GM21390 (cell line): Measurements from ENCODE around the gene AVPR2.

Experiments
- ATAC-seq: cut with Tn5 transposase; IDR thresholded peaks from one replicate; pipeline ENCODE4 v1.9.1; 2021; ENCODE audit not compliant: unreplicated experiment

AVPR2 gene

DNA sequence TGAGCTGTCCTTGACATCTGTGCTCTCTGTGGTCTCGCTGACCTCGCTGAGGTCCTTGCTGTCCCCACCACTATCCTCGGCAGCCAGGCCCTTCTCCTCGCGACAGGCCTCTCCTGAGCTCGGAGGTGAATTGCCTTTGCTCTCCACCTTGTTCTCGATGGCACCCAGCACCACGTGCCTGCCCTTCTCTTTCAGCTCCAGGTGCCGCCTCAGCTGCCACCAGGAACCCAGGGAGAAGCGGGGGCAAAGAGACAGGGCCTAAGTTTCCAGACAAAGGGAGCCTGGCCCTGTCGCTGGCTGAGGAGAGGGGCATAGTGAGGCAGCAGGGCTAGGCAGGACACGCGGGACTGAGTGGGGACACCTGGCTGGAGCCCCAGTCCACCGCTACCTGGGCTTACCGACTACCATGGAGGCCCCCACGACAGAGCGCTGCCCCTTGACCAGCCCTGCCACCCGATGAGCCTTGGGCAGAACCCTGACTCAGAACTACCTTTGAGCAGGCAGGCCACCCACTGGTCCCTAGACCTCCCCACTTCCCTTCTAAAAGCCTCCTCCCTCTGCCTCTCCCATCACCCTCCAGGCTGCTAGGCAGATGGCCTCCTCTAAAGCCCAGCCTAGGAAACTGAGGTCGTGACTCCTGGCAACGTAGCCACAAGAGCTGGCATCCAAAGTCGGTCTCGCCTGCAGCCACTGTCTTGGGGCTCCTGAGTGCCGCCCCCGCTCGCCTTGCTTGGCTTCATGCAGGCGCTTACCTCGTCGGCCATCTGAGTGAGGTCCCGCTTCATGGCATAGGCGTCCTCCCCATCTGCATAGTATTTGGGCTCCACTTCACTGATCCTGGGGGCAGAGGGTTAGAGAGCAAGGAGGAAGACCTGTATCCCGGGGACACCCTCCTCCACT lies 25.8 kb downstream of the AVPR2 start:
- no peak for ATAC-seq

DNA sequence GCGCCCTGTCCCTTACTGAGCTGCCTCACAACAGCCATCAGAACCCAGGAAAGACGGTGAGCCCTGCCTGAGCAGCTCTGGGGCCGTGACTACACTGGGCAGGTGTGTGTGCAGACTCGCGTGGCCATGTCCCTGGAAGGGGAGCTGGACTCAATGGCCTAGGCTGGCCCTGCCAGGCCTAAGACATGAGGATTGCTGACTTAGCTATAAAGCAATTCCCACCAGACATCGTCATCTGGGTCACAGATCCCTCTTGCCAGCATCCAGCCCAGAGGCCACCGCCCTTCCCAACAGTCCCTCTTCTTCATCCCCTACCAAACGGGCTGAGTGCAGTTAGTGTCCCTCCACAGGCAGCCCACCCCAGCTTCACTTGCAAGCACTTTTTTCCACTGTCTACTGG lies 26.7 kb downstream of the AVPR2 start:
- ATAC-seq = no peak

DNA sequence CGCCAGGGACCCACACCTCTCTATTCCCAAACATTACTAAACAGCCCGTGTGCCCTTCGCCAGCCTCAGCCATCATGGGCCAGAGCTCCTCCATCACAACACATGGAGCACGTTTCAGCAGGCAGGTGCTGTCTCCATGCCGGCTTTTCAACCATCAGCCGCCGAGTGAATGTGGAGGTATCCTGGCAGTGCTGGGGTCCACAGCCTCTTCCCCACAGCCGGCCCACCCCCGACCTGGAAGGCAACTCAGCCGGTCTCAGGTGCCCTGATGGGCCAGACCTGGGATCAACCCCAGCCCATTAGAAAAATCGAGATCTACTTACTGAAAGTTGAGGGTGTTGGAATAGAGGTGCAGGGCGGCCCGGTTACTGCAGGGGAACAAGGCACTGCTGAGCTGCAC lies 27.3 kb downstream of the AVPR2 start:
- ATAC-seq = no peak

DNA sequence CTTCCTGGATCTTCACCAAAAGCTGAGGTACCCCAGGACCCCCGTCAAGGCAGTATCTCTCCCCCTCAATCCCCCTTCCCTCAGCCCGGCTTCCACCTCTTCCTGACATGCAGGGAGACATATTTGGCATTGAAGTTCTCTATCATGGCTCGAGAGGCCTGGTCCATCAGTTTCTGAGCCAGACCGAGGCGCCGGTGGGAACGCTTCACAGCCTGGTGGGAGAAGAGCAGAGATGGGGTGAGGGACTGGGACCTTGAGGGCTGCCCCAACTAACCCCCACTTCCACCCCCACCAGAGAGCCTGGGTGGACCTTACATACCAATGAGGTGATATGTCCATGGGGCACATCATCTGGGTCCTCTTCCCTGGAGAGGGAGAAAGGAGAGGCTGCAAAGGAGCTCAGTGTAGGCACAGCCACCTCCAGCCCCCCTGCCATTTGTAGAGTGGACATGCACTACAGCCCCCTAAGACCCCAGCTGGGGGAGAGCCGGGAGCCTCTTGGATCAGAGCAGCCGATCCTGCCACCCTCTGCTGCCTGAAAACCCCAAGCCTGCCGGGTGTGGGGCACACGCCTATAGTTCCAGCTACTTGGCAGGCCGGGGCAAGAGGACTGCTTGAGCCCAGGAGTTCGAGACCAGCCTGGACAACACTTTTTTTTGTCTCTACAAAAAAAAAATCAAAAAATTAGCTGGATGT lies 27.9 kb downstream of the AVPR2 start:
- no peak for ATAC-seq

DNA sequence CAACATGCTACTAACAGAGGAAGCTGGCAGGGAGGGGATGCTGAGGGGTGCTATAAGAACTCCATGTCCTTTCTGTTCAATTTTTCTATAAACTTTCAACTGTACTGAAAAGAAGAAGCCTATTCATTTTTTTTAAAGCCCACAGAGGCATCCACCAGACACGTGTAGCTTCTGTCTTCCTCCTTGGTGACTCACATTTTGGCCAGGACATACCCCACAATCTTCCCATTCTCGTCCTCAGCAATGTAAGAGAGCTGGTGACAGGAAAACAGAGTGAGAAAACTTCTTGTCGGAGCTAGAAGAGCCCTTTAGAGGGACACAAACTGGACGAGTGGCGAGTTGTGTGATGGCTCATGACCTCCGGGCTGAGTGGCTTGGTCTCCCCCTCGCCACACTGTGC lies 29.3 kb downstream of the AVPR2 start:
- ATAC-seq = no peak

DNA sequence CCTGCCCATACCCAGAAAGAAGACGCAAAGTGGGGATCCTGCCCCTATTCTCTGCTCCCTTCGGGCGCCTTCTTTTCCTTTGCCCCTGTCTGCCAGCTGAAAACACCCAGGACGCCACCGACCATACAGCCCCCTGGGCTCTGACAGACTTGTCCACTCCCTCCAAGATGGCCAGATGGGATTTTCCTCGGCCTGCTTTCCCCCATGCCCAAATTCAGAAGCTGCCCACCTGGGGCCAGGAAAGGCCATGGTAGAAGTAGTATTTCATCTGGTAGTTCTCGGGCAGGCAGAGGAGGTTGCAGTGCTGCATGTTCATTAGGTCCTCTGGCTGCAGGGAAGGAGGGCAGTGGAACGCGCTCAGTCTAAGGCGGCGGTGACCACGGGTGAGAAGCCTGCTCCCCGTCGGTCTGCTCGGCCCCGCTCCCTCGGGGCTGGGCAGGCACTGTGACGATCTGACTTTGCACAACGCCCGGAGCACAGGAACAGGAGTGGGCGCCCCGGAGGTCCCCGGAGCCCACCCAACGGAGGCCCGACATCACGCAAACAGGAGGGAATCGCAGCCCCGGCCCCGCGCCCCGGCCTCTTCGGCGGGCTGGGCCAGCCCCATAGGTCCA lies 29.8 kb downstream of the AVPR2 start:
- peak; percentile 18 for ATAC-seq

DNA sequence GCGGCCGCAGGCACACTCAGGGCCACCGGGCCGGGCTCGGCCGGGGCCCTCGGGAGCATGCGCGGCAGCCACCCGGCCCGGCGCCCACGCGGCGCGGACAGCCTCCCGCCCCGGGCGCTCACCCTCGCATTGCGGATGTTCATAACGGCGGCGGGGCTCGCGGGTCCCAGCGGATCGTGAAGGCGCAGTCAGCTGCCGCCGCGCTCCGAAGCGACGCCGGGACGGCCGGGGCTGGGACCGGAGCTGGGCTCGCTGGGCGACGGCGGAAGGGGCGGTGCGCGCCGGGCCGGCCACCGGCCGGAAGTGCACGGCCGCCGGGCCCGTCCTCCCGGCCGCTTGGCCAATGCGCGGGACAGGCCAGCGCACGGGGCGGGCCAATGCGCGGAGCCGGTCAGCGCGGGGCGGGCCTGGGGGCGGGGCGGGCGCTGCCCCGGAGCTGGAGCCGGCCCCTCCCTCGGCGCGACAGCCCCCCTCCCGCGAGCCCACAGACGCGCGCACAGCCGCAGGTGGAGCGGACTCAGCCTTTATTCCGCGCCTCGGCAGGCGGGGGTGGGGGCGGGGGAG lies 30.4 kb downstream of the AVPR2 start, which contains the start of gene NAA10:
TSS of gene NAA10 (minus strand) at position 276 of the 564 bp plus-strand sequence. CDS start at position 143, 133 bp downstream.
- peak; percentile 89 for ATAC-seq

DNA sequence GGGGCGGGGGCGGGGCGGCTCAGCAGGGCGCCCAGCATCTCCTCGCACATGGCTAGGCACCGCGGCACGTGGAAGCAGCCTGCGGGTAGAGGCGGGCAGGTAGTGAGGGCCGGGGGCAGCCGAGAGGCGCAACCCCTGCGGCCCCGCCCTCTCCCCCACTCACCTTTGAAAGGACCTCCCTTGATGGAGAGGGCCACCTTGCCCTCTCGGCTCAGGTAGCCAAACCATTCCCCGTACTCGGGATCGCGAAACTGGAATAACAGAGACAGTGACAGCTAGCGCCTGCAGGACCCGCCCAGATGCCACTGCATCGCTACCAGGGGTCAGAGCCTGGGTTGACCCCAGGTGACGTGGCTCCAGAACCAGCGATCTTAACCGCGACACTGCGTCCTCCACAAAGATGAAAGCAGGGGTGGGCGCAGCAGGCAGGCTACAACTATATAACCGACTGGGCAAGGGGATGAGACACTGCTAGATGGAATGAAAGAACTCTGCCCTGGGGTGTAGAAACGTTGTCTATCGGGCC lies 30.9 kb downstream of the AVPR2 start:
- ATAC-seq = peak; percentile 1

DNA sequence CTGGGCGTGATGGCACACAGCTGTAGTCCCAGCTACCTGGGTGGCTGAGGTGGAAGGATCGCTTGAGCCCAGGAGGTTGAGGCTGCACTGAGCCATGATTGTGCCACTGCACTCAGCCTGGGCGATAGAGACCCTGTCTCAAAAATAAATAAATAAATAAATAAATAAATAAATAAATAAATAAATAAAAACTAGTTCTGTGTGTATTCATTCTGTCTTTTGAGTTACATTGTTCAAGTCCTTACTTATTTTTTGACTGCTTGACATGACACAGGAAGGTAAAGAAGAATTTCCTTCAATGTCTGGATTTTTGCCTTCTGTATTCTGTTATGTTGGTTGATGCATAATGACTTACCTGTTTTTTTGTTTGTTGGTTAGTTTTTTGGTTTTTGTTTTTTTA lies 32.6 kb downstream of the AVPR2 start:
- no peak for ATAC-seq

DNA sequence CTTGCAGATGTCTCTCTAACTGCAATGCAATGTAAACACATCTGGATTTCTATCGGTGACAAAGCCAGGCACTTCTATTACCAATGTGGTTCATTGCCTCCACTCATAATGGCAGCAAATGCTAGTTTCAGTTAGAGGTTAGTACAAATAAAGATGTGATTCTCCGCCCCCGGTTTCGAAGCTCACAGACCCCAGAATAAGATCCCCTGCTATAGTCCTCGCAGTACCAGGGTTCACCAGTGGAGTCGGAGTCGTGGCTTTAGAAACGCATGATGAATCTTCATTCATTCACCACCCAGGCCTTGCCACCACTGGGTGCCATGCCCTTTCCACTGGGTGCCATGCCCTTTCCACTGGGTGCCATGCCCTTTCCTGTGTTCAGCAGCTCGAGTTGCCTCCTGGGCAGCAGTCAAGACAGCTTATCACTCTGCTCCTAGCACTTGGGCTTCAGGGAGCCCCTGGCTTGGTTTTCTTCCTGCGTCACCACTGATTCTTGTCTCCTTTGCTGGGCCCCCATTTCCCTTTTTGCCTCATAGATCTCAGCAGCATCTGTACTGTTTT lies 33.8 kb downstream of the AVPR2 start:
- ATAC-seq = no peak

DNA sequence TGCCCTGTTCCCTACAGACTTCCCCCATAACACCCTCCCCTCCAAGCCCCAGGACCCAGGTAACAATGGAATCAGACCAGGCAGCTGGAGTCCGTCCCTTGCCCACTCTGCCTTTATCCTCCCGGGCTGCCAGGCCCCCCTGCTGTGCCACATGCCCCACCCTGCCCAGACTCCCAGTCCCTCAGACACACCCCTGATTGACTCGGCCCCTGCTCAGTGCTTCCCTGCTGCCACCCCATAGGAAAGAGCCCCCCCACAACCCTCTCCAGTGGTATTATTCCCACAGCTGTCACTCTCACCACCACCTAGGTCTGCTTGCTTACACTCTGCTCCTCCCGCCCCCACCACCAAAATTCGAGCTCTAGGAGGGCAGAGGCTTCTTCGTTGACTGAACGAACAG lies 35.1 kb downstream of the AVPR2 start:
- no peak for ATAC-seq

DNA sequence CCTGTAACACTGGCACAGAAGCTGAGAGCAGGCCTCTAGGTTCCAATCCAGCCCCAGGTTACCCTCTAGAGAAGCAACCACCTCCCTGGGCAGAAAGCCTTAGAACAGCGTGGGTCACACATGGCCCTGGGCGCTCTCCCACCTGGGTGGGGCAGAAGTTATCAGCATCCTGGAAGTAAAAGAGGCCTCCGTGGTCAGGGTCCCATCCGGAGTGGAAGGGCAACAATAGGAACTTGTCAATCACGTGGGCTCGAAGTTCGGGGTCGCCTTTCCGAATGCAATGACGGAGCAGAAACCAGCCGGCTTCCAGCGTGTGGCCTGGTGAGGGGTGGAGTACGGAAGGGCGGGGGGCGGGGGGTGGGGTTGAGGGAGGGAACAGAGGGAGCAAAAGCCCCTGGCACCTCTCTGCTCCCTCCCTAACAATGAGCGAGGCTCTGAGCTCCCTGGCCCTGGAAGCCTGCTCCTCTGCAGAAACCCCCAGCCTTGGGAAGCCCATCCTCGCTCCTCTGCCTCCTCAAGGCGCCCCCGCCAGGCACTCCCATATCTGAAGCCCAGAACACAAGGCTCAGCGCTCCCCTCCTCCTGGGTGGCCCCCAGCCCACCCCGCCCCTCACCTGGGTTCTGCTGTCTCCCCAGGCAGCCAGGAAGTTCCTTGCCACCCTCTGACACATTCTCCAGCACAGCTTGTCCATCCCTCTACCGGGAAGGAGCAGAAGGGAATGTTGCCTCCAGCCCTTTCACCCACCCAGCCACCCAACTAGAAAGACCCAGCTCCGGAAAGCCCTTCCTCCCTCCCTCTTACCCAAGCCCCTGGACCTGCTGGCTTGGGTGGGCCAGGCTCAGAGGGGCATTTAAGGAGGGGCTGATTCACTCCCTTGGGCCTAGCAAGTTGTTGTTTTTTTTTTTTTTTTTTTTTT lies 37.1 kb downstream of the AVPR2 start:
- ATAC-seq = no peak

DNA sequence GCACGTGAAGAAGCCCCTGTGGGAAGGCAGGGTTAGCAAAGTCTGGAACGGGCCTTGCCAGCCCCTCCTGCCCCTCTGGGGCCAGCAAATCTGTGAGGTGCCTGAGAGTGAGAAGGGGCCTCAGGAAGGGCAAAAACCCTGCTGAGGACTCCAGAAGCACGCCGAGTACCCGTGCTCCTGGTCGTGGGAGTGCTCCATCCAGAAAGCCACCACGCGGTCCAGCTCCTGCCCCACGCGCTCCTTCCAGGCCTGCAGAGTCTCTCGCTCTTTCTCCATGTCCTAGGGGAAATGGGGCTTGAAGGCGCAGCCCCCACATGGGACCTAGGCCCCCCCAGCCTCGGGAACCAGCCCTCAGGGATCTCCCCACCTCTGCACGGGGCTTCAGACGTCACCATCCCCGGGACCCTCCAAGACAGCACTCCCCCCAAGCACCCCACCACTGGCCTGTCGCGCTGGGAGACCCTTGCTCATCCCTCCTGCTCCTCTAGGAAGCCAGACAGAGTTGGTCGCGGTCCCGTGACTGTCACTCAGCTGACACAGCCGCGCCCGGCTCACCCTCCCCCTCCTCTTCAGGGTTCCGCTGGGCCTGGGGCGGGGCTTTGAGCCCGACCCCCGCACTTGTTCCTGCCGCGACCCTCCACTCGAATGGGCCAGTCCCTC lies 39.8 kb downstream of the AVPR2 start, which contains the start of gene RENBP:
TSS of gene RENBP (minus strand) at position 504 of the 660 bp plus-strand sequence. CDS start at position 471, 33 bp downstream.
- ATAC-seq = no peak

DNA sequence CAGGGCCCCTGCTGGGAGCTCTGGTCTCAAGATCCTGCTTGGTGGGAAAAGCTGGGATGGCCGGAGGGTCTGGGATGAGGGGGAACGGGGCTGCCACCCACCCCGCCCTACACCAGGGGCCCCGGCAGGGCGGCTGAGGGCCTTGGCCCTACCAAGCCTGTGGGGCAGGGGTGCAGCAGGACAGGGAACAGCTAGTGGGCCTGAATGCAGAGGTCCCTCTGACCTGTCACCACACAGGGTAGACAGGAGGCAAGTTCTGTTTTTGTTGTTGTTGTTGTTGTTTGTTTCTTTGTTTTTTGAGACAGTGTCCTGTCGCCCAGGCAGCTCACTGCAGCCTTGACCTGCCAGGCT lies 40.3 kb downstream of the AVPR2 start:
- no peak for ATAC-seq

DNA sequence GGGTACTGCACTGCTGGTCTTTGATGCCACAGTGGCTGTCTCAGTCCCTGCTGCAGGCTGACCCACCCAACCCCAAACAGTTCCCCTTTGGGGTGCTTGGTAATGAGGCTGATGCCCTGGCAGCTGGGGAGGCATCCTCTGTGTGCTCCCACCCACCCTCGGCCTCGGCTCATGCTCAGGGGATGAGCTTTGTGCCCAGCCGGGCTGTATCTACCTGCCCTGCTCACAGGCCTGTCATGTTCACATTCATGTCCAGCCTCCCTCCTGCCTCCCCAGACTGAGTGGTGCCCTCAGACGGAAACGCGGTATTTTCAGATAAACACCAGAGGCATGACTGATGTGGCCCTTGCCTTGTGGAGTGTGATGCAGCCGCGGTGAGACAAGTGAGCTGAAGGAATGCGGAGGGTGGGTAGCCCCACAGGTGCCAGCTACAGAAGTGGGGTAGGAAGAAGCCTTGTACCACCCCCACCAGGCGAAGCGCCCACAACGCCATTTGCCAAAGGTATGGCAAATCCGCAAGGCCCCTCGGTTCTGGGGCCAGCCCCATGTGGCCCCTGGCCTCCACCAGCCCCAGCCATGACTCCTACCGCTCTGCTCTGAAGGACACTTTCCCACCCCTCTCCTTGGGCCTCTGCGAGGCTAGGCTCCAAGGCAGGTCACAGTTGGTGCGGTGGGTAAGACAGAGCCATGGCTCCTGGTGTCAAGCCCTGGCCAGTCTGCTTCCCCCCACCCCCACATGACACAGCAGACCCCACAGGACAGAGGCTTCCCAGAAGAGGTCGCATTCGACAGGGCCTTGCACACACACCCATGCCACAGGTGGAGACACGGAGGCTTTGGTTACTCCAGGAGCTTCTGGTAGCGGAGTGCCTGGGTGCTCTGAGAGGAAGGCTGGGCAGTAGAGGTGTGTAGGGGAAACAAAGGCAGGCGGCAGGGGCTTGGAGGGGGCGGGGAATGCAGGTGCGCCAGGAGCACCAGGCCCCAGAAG lies 41.8 kb downstream of the AVPR2 start:
- ATAC-seq = no peak

DNA sequence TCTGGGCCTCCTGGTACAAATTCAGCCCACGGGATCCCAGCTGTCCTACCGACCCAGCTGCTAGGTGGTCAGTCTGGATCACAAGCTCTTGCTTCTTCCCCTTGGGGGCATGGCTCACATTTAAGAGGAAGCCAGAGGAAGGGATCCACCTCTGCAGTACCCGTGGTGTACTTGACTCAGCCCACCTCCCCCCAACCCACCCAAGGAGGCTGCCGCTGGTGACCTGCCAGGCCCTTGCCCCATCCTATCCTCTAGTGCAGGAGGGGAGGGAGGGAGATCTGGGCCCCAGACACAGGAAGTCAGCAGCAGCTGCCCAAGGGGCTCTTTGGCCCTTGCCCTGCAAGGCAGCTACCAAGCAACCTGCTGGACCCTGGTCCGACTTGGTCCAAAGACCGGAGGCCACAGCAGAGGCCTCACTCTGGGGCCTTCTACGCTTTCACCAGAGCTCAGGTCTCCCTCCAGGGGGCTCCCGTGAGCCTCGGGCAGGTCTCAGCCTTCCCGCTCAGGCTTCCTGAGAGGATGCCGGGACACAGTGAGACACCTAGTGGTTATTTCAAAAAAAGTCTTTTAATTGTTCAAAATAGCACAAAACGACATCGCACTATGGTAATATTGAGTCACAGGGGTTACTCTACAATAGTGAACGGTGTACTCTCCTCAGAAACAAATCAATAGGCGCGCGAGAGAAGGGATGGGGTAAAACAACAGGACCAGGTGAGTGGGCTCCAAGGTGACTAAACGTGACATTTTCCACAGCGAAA lies 42.7 kb downstream of the AVPR2 start:
- peak; percentile 67 for ATAC-seq

DNA sequence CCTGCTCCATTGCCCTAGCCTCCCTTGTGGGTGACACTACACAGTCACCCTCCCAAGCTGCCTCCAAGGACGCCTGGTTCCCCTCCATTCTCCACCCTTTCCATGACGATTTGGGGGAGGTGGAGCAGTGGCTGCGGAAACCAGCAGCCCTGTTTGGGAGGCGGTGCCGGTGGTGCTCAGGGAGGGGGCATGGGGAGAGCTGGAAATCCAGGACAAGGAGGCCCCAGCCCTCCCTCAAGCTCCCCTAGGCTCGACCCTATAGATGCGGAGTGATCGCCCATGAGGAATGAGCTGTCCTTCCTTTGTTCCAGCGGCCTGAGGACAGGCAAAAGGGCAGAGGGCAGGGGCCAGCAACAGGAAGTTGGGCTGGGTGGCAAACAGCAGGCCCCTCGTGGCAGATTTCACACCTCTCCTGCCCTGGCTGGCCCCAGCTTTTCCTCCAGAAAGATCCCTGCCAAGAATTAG lies 43.6 kb downstream of the AVPR2 start:
- ATAC-seq = no peak
